Lower leg skin (tissue), 4 donors: ENCODE results near the gene LCN15. TPM values are rescaled to one million over a fixed set of nuclear protein-coding genes. Genes with fewer than 3 reads are reported as not detected.

Source experiments
- DNase-seq, 2 donors: peaks; one replicate each; pipeline ENCODE4 v3.0.0-alpha.2; 2019; ENCODE audit warnings: low spot score in 2 of 2
- H3K4me3 ChIP-seq: fragments of 200-600 bp; sonication (generic); 2 replicates; pipeline ENCODE4 v1.5.1; 2017; ENCODE audit warnings: mild to moderate bottlenecking, low read depth; ENCODE audit not compliant: poor library complexity, severe bottlenecking
- POLR2A ChIP-seq, 2 donors: fragments of 450-650 bp; IDR thresholded peaks; one replicate each; pipeline ENCODE4 v1.6.1; 2016 to 2017; ENCODE audit warnings: antibody characterized with exemption in 2 of 2, mild to moderate bottlenecking in 1 of 2, moderate library complexity in 1 of 2
- WGBS, 2 donors: methylation state at CpG; one replicate each; pipeline ENCODE4 v1.1.5; 2018; 5-methylcytosine and 5-hydroxymethylcytosine counted together
- intact Hi-C: fragments of 100-400 bp; cut with DNase I; formaldehyde crosslinking; loops from one replicate; pipeline ENCODE4 v1.15.0; 2023; ENCODE audit warnings: low total_unique reads
- total RNA-seq, 4 donors: library from RNA; depleted of rRNA; stranded (reverse); fragments of >200 nt; gene quantifications; one replicate each; pipeline ENCODE4 v1.1.0, GENCODE V29; 2016
- TF ChIP-seq, protein P1 (sequence below), 3 donors: fragments of 450-650 bp; IDR thresholded peaks; one replicate each; pipeline ENCODE4 v1.5.1; 2016; ENCODE audit warnings: antibody characterized with exemption in 3 of 3, mild to moderate bottlenecking in 3 of 3, moderate library complexity in 2 of 3

The LCN15 gene
- total RNA-seq, 4 donors from 2014 or later: not detected

DNA sequence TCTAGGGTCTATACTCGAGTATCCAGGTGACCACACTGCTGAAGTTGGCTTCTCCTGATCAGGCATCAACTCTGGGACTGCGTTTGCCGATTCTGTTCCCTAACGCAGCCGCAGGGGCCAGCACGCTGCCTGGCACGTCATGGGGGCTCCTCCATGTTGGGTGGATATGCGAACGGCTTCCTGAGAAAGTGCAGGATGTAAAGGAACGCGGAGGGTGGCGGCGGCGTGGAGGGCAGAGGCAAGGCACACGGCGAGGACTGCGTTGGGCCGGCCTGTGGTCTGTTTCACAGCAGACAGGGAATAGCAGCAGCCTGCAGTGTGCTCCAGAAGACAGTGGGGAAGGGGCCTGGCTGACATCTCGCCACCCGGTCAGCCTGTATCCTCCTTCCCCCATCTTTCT is 25.4 kb downstream of the LCN15 start:
- no peak for TF ChIP-seq POLR2A (IDR thresholded peaks at IDR 0.05)
- TF ChIP-seq, protein P1, sequence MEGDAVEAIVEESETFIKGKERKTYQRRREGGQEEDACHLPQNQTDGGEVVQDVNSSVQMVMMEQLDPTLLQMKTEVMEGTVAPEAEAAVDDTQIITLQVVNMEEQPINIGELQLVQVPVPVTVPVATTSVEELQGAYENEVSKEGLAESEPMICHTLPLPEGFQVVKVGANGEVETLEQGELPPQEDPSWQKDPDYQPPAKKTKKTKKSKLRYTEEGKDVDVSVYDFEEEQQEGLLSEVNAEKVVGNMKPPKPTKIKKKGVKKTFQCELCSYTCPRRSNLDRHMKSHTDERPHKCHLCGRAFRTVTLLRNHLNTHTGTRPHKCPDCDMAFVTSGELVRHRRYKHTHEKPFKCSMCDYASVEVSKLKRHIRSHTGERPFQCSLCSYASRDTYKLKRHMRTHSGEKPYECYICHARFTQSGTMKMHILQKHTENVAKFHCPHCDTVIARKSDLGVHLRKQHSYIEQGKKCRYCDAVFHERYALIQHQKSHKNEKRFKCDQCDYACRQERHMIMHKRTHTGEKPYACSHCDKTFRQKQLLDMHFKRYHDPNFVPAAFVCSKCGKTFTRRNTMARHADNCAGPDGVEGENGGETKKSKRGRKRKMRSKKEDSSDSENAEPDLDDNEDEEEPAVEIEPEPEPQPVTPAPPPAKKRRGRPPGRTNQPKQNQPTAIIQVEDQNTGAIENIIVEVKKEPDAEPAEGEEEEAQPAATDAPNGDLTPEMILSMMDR (IDR thresholded peaks at IDR 0.05): no peak
- WGBS, 2 donors: 93% methylated on average over 20 of the region's 20 CpGs
- no peak overlapping the region for H3K4me3 ChIP-seq
- DNase-seq: no peak
- intact Hi-C loops: no loop called here

DNA sequence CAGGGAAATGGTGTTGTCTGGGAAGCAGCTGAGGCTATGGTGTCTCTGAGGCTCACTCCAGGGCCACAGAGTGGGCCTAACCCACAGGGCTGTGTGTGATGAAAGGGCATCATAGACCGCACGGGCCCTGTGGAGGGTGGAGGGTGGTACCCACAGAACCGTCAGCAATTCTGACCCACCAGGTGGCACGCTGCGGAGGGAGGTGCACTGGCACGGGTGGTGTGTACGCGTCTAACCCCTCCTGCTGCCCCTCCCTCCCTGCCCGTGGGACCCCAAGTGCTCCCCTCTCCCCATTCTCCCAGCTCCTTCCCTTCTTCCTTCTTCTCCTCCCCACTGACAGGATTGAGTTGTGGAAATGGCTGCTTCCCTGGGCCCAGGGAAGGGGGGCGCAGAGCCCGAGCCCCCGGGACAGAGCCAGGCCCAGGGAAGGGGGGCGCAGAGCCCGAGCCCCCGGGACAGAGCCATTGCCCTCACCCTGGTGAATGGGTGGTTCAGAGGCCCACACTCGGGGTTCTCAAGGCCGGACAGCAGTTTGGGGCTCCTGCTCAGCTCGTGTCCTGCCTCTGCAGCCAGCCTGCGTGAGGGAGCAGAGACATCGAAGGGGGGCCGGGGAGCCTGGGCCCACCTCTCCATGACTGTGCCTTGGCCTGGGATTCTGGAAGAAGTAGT is 28.4 kb downstream of the LCN15 start:
- WGBS, 2 donors: 87 to 89% methylated on average over 21 of the region's 21 CpGs
- intact Hi-C loops: no loop called here
- no peak for DNase-seq
- no peak overlapping the region for H3K4me3 ChIP-seq
- TF ChIP-seq POLR2A (IDR thresholded peaks at IDR 0.05): no peak
- TF ChIP-seq, protein P1 (IDR thresholded peaks at IDR 0.05): no peak

DNA sequence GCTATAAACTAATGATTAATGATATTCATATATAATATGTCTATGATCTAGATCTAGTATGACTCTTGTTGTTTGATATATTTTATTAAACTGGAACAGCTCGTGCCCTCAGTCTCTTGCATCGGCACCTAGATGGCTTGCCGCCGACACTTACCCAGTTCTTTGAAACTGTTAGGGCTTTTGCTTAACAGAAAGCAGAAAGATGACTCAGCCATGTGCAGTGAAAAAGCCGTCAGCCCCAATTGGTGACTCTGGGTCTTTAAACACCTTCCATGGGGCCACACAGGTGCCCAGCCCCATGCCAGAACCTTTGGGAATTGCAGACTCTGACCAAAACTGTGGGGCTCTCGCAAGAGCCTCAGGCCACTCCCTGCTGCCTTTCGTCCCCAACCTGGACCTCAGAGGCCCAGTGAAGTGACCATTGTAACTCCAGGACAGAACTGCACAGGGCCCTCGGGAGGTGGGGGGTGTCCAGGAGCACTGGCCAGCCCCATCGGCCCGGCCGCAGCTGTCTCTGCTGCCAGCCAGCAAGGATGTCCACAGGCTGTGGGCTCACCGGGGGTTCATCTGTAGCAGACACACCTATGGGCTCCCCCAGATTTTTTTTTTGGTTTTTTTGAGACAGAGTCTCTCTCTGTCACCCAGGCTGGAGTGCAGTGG is 29.4 kb downstream of the LCN15 start:
- 82 to 84% methylated on average over 11 to 12 of the region's 12 CpGs for WGBS, 2 donors
- no peak for DNase-seq
- TF ChIP-seq POLR2A (IDR thresholded peaks at IDR 0.05): no peak
- TF ChIP-seq, protein P1 (IDR thresholded peaks at IDR 0.05): no peak
- intact Hi-C loops: no loop called here
- no peak overlapping the region for H3K4me3 ChIP-seq

DNA sequence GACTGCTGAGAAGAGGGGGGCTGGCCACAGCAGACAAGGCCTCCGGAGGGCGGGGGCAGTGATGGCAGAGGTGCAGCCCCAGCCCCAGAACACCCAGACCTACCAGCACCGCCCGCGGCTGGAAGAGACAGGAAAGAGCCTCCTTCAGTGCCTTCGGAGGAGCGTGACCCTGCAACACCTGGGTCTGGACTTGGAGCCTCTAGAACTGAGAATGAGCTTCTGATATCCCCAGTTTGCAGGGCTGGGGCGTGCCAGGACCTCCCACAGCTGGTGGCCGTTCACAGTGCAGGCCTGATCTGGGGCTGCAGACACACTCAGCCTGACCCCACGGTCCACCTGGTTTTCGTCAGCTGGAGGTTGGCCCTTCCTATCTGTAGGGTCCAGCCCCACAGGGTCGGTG is 30.7 kb downstream of the LCN15 start:
- DNase-seq: no peak
- WGBS, 2 donors: 84 to 88% methylated on average over 12 of the region's 12 CpGs
- no peak overlapping the region for H3K4me3 ChIP-seq
- intact Hi-C loops: no loop called here
- no peak for TF ChIP-seq POLR2A (IDR thresholded peaks at IDR 0.05)
- TF ChIP-seq, protein P1 (IDR thresholded peaks at IDR 0.05): no peak

DNA sequence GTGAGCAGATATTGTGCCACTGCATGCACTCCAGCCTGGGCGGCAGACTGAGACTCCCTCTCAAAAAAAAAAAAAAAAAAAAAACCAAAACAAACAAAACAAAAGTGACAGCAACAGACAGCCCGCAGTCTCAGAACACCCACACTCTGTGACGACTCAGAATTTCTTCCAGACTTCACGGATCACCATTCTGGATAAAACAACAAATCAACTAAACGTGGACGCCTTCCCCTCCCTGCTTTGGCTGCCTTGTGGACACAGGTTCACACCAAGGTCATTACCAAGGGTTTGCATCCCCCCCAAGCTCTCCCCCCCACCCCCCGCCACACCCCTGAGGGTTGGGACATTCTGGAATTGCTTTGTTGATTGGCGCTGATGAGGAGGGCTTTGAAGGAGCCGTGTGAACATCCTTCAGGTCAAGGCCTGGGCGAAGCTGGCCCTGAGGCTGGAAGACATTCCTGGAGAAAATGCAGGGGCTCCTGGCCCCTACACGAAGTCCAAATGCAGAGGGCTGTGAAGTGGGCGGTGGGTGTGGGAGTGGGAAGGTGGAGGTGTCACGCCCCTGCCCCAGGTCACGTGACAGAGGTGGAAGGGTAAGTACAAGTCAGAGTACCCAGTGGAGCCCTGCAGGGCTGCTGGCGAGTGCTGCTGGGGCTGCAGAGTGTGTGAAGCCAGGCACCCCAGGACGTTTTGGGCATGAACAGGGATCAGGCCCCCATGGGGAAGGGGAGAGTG is 31.7 kb downstream of the LCN15 start:
- TF ChIP-seq, protein P1 (IDR thresholded peaks at IDR 0.05): no peak
- TF ChIP-seq POLR2A (IDR thresholded peaks at IDR 0.05): no peak
- DNase-seq: no peak
- WGBS, 2 donors: 69 to 72% methylated on average over 16 of the region's 16 CpGs
- intact Hi-C loops: no loop called here
- no peak overlapping the region for H3K4me3 ChIP-seq
